ENCODE data around the gene BICC1.

DNA sequence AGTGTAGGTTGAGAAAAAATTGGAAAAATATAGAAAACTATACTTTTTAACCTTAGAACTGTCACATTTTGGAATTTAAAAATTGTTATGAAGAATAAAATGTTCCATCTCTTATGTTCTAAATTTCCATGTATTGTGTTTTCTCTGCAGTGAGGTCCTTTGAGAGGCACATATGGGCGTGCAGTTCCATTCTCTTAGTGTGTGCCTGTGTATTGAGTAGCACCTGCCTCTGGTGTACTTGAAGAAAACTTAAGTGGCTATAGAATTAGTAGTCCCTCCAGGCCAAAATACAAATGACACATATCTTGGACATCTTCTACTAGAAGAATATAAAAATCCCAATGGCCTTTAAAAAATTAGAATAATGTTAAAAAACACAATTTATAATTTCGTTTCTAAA lies 149.2 kb downstream of the BICC1 start:
- TF ChIP-seq, protein P1, sequence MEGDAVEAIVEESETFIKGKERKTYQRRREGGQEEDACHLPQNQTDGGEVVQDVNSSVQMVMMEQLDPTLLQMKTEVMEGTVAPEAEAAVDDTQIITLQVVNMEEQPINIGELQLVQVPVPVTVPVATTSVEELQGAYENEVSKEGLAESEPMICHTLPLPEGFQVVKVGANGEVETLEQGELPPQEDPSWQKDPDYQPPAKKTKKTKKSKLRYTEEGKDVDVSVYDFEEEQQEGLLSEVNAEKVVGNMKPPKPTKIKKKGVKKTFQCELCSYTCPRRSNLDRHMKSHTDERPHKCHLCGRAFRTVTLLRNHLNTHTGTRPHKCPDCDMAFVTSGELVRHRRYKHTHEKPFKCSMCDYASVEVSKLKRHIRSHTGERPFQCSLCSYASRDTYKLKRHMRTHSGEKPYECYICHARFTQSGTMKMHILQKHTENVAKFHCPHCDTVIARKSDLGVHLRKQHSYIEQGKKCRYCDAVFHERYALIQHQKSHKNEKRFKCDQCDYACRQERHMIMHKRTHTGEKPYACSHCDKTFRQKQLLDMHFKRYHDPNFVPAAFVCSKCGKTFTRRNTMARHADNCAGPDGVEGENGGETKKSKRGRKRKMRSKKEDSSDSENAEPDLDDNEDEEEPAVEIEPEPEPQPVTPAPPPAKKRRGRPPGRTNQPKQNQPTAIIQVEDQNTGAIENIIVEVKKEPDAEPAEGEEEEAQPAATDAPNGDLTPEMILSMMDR (IDR thresholded peaks at IDR 0.05): no peak
- no peak for TF ChIP-seq POLR2A (IDR thresholded peaks at IDR 0.05)
